GM21381 (cell line): ENCODE results near the gene TMIE.
"Not testable (repeated sequence)": the region's sequence is repeated elsewhere in the genome, so short reads cannot be mapped to it uniquely, and the experiment has no call there.

Source experiments
- ATAC-seq: cut with Tn5 transposase; IDR thresholded peaks from one replicate; pipeline ENCODE4 v1.9.1; 2021; ENCODE audit warnings: mild to moderate bottlenecking, moderate library complexity; ENCODE audit not compliant: unreplicated experiment

Gene TMIE

GRCh38 chr3:46719044-46719565 lies 17.9 kb downstream of the TMIE start:
- no peak for ATAC-seq

GRCh38 chr3:46719735-46720271 lies 18.6 kb downstream of the TMIE start:
- ATAC-seq: no peak

- no peak for ATAC-seq
These were observed 19.8 kb downstream of the TMIE start for GRCh38 chr3:46721009-46721408.

GRCh38 chr3:46722443-46722842 lies 21.3 kb downstream of the TMIE start:
- ATAC-seq: no peak

GRCh38 chr3:46724424-46724823 lies 23.2 kb downstream of the TMIE start:
- ATAC-seq: no peak

GRCh38 chr3:46725621-46726314 lies 24.6 kb downstream of the TMIE start:
- no peak for ATAC-seq

- no peak for ATAC-seq
These were observed 27.8 kb downstream of the TMIE start for GRCh38 chr3:46729038-46729437.

- no peak for ATAC-seq
These were observed 29.6 kb downstream of the TMIE start for GRCh38 chr3:46730819-46731218.

- ATAC-seq: no peak
These were observed 30.6 kb downstream of the TMIE start for GRCh38 chr3:46731795-46732194.

- no peak for ATAC-seq
These were observed 32.0 kb downstream of the TMIE start for GRCh38 chr3:46733026-46733800.

GRCh38 chr3:46734773-46735172 lies 33.6 kb downstream of the TMIE start:
- no peak for ATAC-seq

GRCh38 chr3:46736006-46736872 lies 35.0 kb downstream of the TMIE start:
- ATAC-seq: no peak

- no peak for ATAC-seq
These were observed 36.1 kb downstream of the TMIE start for GRCh38 chr3:46737329-46737731.

- ATAC-seq: not testable (repeated sequence)
These were observed 38.4 kb downstream of the TMIE start for GRCh38 chr3:46739565-46739964.

GRCh38 chr3:46742992-46743585 lies 41.9 kb downstream of the TMIE start:
- ATAC-seq: no peak

GRCh38 chr3:46746711-46747110 lies 45.5 kb downstream of the TMIE start:
- no peak for ATAC-seq

GRCh38 chr3:46748170-46748569 lies 47.0 kb downstream of the TMIE start:
- no peak for ATAC-seq

GRCh38 chr3:46749129-46749528 lies 47.9 kb downstream of the TMIE start:
- no peak for ATAC-seq

- ATAC-seq: no peak
These were observed 49.4 kb downstream of the TMIE start for GRCh38 chr3:46750555-46751038.

- ATAC-seq: not testable (repeated sequence)
These were observed 51.9 kb downstream of the TMIE start for GRCh38 chr3:46753127-46753526.
